ENCODE results near the gene ENTHD1. TPM values are rescaled to one million over a fixed set of nuclear protein-coding genes. Genes with fewer than 3 reads are reported as not detected.
A peak's percentile ranks its signal among the peaks of the same experiment; 100 is the strongest.

The ENTHD1 gene
- total and polyA plus RNA-seq, 2 of the 8 experiments (the other 6 are each of a cell fraction or from before 2014, with no cell fraction given) = not detected

- no peak overlapping the region for H3K9ac ChIP-seq (replicated peaks in 1 of 4; ENCODE audit: extremely low read depth in 1 of 4, low read depth in 3 of 4, low read length in 3 of 4)
- CTCF ChIA-PET (ENCODE audit: partially characterized antibody) = interaction anchor here (0.6 to 7.0 kb wide), 19 partner anchors 8 to 408 kb away, joined by 3 to 66 read pairs (median 7); partner anchors contain the start of genes ENTHD1 and TMA7B
- peak overlapping the region; percentile 83 for H4K91ac ChIP-seq (replicated peaks; ENCODE audit: insufficient read length, low read length)
- H3K4ac ChIP-seq (replicated peaks; ENCODE audit: insufficient read length, low read depth, low read length) = peak overlapping the region; percentile 71
- H2AFZ ChIP-seq (ENCODE audit: low read length) = 0 out of 2 replicates have a peak overlapping the region, but pooled peaks have one; percentile 73
- H3K79me2 ChIP-seq (ENCODE audit: control insufficient read depth in 1 of 2, insufficient read depth in 2 of 2, low read length in 2 of 2) = no peaks in the 10 kb centered on the region
- no peaks in the 10 kb centered on the region for H3K9me3 ChIP-seq (ENCODE audit: insufficient read depth in 2 of 2, low read depth in 1 of 2, low read length in 1 of 2)
- WGBS, 2 experiments (ENCODE audit: extremely low coverage in 1 of 2, insufficient coverage in 1 of 2, insufficient read length in 1 of 2, insufficient replicate concordance in 2 of 2, low coverage in 1 of 2, low lambda C conversion rate in 2 of 2, missing lambda C conversion rate in 1 of 2) = 48% methylated on average over 5 of the region's 5 CpGs; no CpG with 5 or more reads in 1 of the 2 experiments
- TF ChIP-seq, protein P1, sequence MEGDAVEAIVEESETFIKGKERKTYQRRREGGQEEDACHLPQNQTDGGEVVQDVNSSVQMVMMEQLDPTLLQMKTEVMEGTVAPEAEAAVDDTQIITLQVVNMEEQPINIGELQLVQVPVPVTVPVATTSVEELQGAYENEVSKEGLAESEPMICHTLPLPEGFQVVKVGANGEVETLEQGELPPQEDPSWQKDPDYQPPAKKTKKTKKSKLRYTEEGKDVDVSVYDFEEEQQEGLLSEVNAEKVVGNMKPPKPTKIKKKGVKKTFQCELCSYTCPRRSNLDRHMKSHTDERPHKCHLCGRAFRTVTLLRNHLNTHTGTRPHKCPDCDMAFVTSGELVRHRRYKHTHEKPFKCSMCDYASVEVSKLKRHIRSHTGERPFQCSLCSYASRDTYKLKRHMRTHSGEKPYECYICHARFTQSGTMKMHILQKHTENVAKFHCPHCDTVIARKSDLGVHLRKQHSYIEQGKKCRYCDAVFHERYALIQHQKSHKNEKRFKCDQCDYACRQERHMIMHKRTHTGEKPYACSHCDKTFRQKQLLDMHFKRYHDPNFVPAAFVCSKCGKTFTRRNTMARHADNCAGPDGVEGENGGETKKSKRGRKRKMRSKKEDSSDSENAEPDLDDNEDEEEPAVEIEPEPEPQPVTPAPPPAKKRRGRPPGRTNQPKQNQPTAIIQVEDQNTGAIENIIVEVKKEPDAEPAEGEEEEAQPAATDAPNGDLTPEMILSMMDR (IDR thresholded peaks at IDR 0.05; ENCODE audit: control extremely low read depth in 1 of 3, insufficient read depth in 1 of 3, low read depth in 1 of 3, low read length in 3 of 3) = peak; percentile 67 to 79 (median 78)
- peak; percentile 30 to 55; a peak in 3 of 4 replicates for TF ChIP-seq RAD21 (IDR thresholded peaks at IDR 0.05 in 1 of 2, conservative IDR thresholded peaks at IDR 0.05 in 1 of 2; ENCODE audit: low read depth in 2 of 2, low read length in 2 of 2)
- TF ChIP-seq YY1 (IDR thresholded peaks at IDR 0.05; ENCODE audit: low read depth, low read length) = peak; percentile 86
- no peak for TF ChIP-seq EGR1 (IDR thresholded peaks at IDR 0.05; ENCODE audit: borderline replicate concordance, low read depth, low read length)
- no peak for TF ChIP-seq CBX5 (IDR thresholded peaks at IDR 0.05; ENCODE audit: low read depth, low read length)
- TF ChIP-seq CREB1 (IDR thresholded peaks at IDR 0.05) = peak; percentile 59; the same call in 1 of the 2 replicates
- no peaks in the 10 kb centered on the region for H3K36me3 ChIP-seq (ENCODE audit: control insufficient read depth in 2 of 4, insufficient read depth in 4 of 4, low read length in 3 of 4)
- no peaks in the 10 kb centered on the region for H3K23me2 ChIP-seq (ENCODE audit: low read depth, low read length)
- no peak overlapping the region for H3K56ac ChIP-seq (replicated peaks; ENCODE audit: insufficient read length, low read depth, low read length)
- H2BK15ac ChIP-seq (ENCODE audit: low read length) = no peak overlapping the region
- POLR2A ChIA-PET (ENCODE audit: partially characterized antibody) = interaction anchor here (0.6 to 2.1 kb wide), 8 partner anchors 8 to 397 kb away, joined by 3 to 11 read pairs (median 3); no protein-coding TSS in a partner anchor
- DNase-seq (ENCODE audit: low read depth in 1 of 2, low spot score in 2 of 2) = peak in 1 of 2 experiments; percentile 69
- H3K27ac ChIP-seq (ENCODE audit: low read depth, low read length) = no peak overlapping the region
- no peak overlapping the region for H2BK120ac ChIP-seq (replicated peaks; ENCODE audit: low read depth, low read length)
- peak overlapping the region; percentile 77; the same call in 1 of the 2 replicates for H2BK12ac ChIP-seq (ENCODE audit: low read depth, low read length)
- FAIRE-seq = no peak
- H2BK5ac ChIP-seq (ENCODE audit: low read depth, low read length) = peak overlapping the region; percentile 91; the same call in 1 of the 2 replicates
- no peak overlapping the region for H3K23ac ChIP-seq (ENCODE audit: insufficient read length)
- H3K4me3 ChIP-seq (ENCODE audit: extremely low read depth in 1 of 4, insufficient read depth in 2 of 4, low read depth in 3 of 4, low read length in 4 of 4) = no peak overlapping the region
- no peak overlapping the region for H2BK20ac ChIP-seq (ENCODE audit: low read length)
- no peak overlapping the region for H4K5ac ChIP-seq (ENCODE audit: insufficient read length, low read depth, low read length)
- H2AK5ac ChIP-seq (ENCODE audit: low read depth, low read length) = no peak overlapping the region; the same call in 1 of the 2 replicates
- no peak overlapping the region for H4K8ac ChIP-seq (ENCODE audit: extremely low read depth, insufficient read depth, low read length)
- no peaks in the 10 kb centered on the region; a peak in 1 of 7 replicates for H3K27me3 ChIP-seq (replicated peaks in 1 of 4; ENCODE audit: control insufficient read depth in 3 of 4, extremely low read depth in 1 of 4, insufficient read depth in 3 of 4, low read length in 3 of 4)
- peaks cover 10 to 30% (median 15%) of the 10 kb centered on the region in 4 experiments for H3K4me1 ChIP-seq (replicated peaks in 1 of 4; ENCODE audit: control insufficient read depth in 3 of 4, insufficient read depth in 4 of 4, low read length in 3 of 4)
- H3K4me2 ChIP-seq (ENCODE audit: insufficient read depth in 1 of 2, low read depth in 2 of 2, low read length in 2 of 2) = no peak overlapping the region; a peak in 1 of 4 replicates
- H4K20me1 ChIP-seq (replicated peaks in 1 of 2; ENCODE audit: control insufficient read depth in 1 of 2, insufficient read depth in 2 of 2, low read length in 2 of 2) = no peaks in the 10 kb centered on the region
- H3K18ac ChIP-seq (ENCODE audit: extremely low read depth, low read length) = peak overlapping the region; percentile 96; the same call in 1 of the 2 replicates
- no peaks in the 10 kb centered on the region for H3K79me1 ChIP-seq (ENCODE audit: low read depth, low read length)
- H3K14ac ChIP-seq (ENCODE audit: insufficient read length) = no peak overlapping the region
Observed at GRCh38 chr22:39943337-39943736, 49.8 kb upstream of the ENTHD1 start.

Data from H1 (cell line).